HG02623 (cell line): ENCODE results near the gene CREB3L4.

ENCODE experiments used
- ATAC-seq: cut with Tn5 transposase; IDR thresholded peaks from one replicate; pipeline ENCODE4 v1.9.1; 2021; ENCODE audit warnings: moderate library complexity; ENCODE audit not compliant: unreplicated experiment

The CREB3L4 gene

GRCh38 chr1:153936011-153936802 lies 31.5 kb upstream of the CREB3L4 start:
- ATAC-seq, result no peak

GRCh38 chr1:153937331-153937730 lies 30.4 kb upstream of the CREB3L4 start:
- no peak for ATAC-seq

GRCh38 chr1:153938996-153939395 lies 28.7 kb upstream of the CREB3L4 start:
- no peak for ATAC-seq

GRCh38 chr1:153939476-153939875 lies 28.2 kb upstream of the CREB3L4 start:
- no peak for ATAC-seq

GRCh38 chr1:153940756-153941155 lies 26.9 kb upstream of the CREB3L4 start:
- no peak for ATAC-seq

- no peak for ATAC-seq
Observed at GRCh38 chr1:153941826-153942725, 25.6 kb upstream of the CREB3L4 start.

GRCh38 chr1:153942766-153943549 lies 24.7 kb upstream of the CREB3L4 start:
- ATAC-seq, result no peak

- ATAC-seq, result no peak
Observed at GRCh38 chr1:153944005-153944826, 23.5 kb upstream of the CREB3L4 start.

- no peak for ATAC-seq
Observed at GRCh38 chr1:153944827-153945117, 22.9 kb upstream of the CREB3L4 start.

- ATAC-seq, result no peak
Observed at GRCh38 chr1:153945131-153945794, 22.4 kb upstream of the CREB3L4 start.

- peak; percentile 65 for ATAC-seq
Observed at GRCh38 chr1:153945795-153946621, 21.7 kb upstream of the CREB3L4 start.

- ATAC-seq, result peak; percentile 58
Observed at GRCh38 chr1:153946622-153947241, 21.0 kb upstream of the CREB3L4 start, which contains the start of gene DENND4B. TSS of gene DENND4B (minus strand) at chr1:153946718. CDS start at chr1:153944374, 2,344 bp downstream.

- ATAC-seq, result no peak
Observed at GRCh38 chr1:153951183-153951582, 16.5 kb upstream of the CREB3L4 start.

- ATAC-seq, result no peak
Observed at GRCh38 chr1:153951801-153952200, 15.9 kb upstream of the CREB3L4 start.

GRCh38 chr1:153953859-153954365 lies 13.8 kb upstream of the CREB3L4 start:
- ATAC-seq, result no peak

- no peak for ATAC-seq
Observed at GRCh38 chr1:153954826-153955225, 12.9 kb upstream of the CREB3L4 start.

GRCh38 chr1:153956997-153957715 lies 10.5 kb upstream of the CREB3L4 start:
- no peak for ATAC-seq

GRCh38 chr1:153957744-153958110 lies 10.0 kb upstream of the CREB3L4 start:
- no peak for ATAC-seq
